Activated B cell treated with CpG ODN at 0.5 μM for 24 hours (primary cell): ENCODE measurements around the gene RNASEH2C. TPM values are rescaled to one million over a fixed set of nuclear protein-coding genes. Genes with fewer than 3 reads are reported as not detected.

ENCODE experiments used
- ATAC-seq: fragments of 200-7000 bp; cut with Tn5 transposase; one replicate; pipeline ENCODE4 v1.10.0; 2021; ENCODE audit warnings: low read depth, mild to moderate bottlenecking, moderate library complexity
- CTCF ChIA-PET: fragments of 350-600 bp; sonication (Branson Sonifier 250); formaldehyde crosslinking; loops from one replicate; lab custom pipeline; 2021; ENCODE audit warnings: antibody characterized with exemption; lab: Charles Lee
- POLR2A ChIA-PET: fragments of 350-600 bp; sonication (Branson Sonifier 250); formaldehyde crosslinking; loops from one replicate; lab custom pipeline; 2021; ENCODE audit warnings: antibody characterized with exemption; lab: Charles Lee
- DNase-seq: peaks from one replicate; pipeline ENCODE4 v3.0.0; 2022
- H3K27ac Mint-ChIP-seq: one replicate; pipeline ENCODE4 v1.8.0; 2020; ENCODE audit warnings: mixed read lengths
- H3K27me3 Mint-ChIP-seq: one replicate; pipeline ENCODE4 v1.8.0; 2021; ENCODE audit warnings: mixed read lengths
- H3K36me3 Mint-ChIP-seq: one replicate; pipeline ENCODE4 v1.8.0; 2021; ENCODE audit warnings: low read depth, mixed read lengths
- H3K4me1 Mint-ChIP-seq: one replicate; pipeline ENCODE4 v1.8.0; 2021; ENCODE audit warnings: mixed read lengths
- H3K4me3 Mint-ChIP-seq: one replicate; pipeline ENCODE4 v1.8.0; 2020; ENCODE audit warnings: mild to moderate bottlenecking, mixed read lengths
- H3K9me3 Mint-ChIP-seq: one replicate; pipeline ENCODE4 v1.8.0; 2020; ENCODE audit warnings: mixed read lengths
- CTCF ChIP-seq: fragments of 200-600 bp; IDR thresholded peaks from one replicate; pipeline ENCODE4 v1.8.0; 2022; ENCODE audit warnings: antibody characterized with exemption, mild to moderate bottlenecking
- intact Hi-C: fragments of 100-400 bp; cut with micrococcal nuclease; formaldehyde crosslinking; loops from one replicate; pipeline ENCODE4 v1.15.1; 2024
- total RNA-seq: library from RNA; stranded (reverse); gene quantifications from 2 replicates; pipeline ENCODE4 v1.2.3, GENCODE V29; 2022

Gene RNASEH2C
- total RNA-seq, 1 donor from 2014 or later = 85.3 TPM

GRCh38 chr11:65672180-65672860, 48.3 kb downstream of the RNASEH2C start:
- Mint-ChIP-seq H3K4me3 (no peak overlapping the region), H3K36me3 (no peaks in the 10 kb centered on the region), H3K4me1 (no peaks in the 10 kb centered on the region), H3K27ac (no peak overlapping the region), H3K9me3 (no peaks in the 10 kb centered on the region), H3K27me3 (no peaks in the 10 kb centered on the region)
- DNase-seq (no peak), ATAC-seq (no peak)
- ChIA-PET POLR2A (interaction anchor here (0.9 kb wide), 1 partner anchor 9 kb away, joined by 3 read pairs; the partner anchor contains the start of gene RELA), CTCF (no interaction called here)
- intact Hi-C loops = no loop called here
- no peak for TF ChIP-seq CTCF

Other genes with a start within 250 kb of the RNASEH2C start
- 12,540 and 18,961 TPM in 2 replicates for gene MALAT1, start 221.8 kb downstream of the RNASEH2C start, total RNA-seq
- 70.0 and 75.7 TPM in 2 replicates for gene SCYL1, start 195.7 kb downstream of the RNASEH2C start, total RNA-seq
- gene LTBP3, start 162.4 kb downstream of the RNASEH2C start, total RNA-seq = 25.0 and 25.3 TPM in 2 replicates
- gene ZNRD2, start 150.3 kb downstream of the RNASEH2C start, total RNA-seq = 40.9 and 41.0 TPM in 2 replicates
- 19.1 and 21.6 TPM in 2 replicates for gene FAM89B, start 148.3 kb downstream of the RNASEH2C start, total RNA-seq
- gene EHBP1L1, start 144.7 kb downstream of the RNASEH2C start, total RNA-seq = 143 and 163 TPM in 2 replicates
- gene KCNK7, start 125.0 kb downstream of the RNASEH2C start, total RNA-seq = 1.0 and 1.1 TPM in 2 replicates
- gene MAP3K11, start 106.6 kb downstream of the RNASEH2C start, total RNA-seq = 72.1 and 89.6 TPM in 2 replicates
- 45.3 and 51.4 TPM in 2 replicates for gene PCNX3, start 105.0 kb downstream of the RNASEH2C start, total RNA-seq
- 236 and 252 TPM in 2 replicates for gene SIPA1, start 82.7 kb downstream of the RNASEH2C start, total RNA-seq
- 110 and 119 TPM in 2 replicates for gene RELA, start 57.9 kb downstream of the RNASEH2C start, total RNA-seq
- 108 and 120 TPM in 2 replicates for gene KAT5, start 8.5 kb downstream of the RNASEH2C start, total RNA-seq
- 17.4 and 20.9 TPM in 2 replicates for gene AP5B1, start 60.2 kb upstream of the RNASEH2C start, total RNA-seq
- 0.09 and 0.29 TPM in 2 replicates for gene OVOL1, start 66.3 kb upstream of the RNASEH2C start, total RNA-seq
- gene SNX32, start 113.2 kb upstream of the RNASEH2C start, total RNA-seq = 0.37 and 1.0 TPM in 2 replicates
- 1,079 and 1,089 TPM in 2 replicates for gene CFL1, start 137.4 kb upstream of the RNASEH2C start, total RNA-seq
- gene MUS81, start 139.6 kb upstream of the RNASEH2C start, total RNA-seq = 73.8 and 83.1 TPM in 2 replicates
- gene EFEMP2, start 152.0 kb upstream of the RNASEH2C start, total RNA-seq = 3.8 and 6.3 TPM in 2 replicates
- gene CTSW, start 159.0 kb upstream of the RNASEH2C start, total RNA-seq = 0.59 and 0.93 TPM in 2 replicates
- gene FIBP, start 167.7 kb upstream of the RNASEH2C start, total RNA-seq = 74.5 and 76.5 TPM in 2 replicates
- 21.6 and 23.4 TPM in 2 replicates for gene CCDC85B, start 169.9 kb upstream of the RNASEH2C start, total RNA-seq
- gene FOSL1, start 179.6 kb upstream of the RNASEH2C start, total RNA-seq = 1.0 and 1.4 TPM in 2 replicates
- gene C11orf68, start 198.3 kb upstream of the RNASEH2C start, total RNA-seq = 28.9 and 31.7 TPM in 2 replicates
- gene DRAP1, start 198.6 kb upstream of the RNASEH2C start, total RNA-seq = 64.7 and 75.8 TPM in 2 replicates
- gene TSGA10IP, start 224.7 kb upstream of the RNASEH2C start, total RNA-seq = not detected in 2 replicates
- 86.6 and 92.3 TPM in 2 replicates for gene SART1, start 240.9 kb upstream of the RNASEH2C start, total RNA-seq